ENCODE measurements around the gene LILRA5. TPM values are rescaled to one million over a fixed set of nuclear protein-coding genes. Genes with fewer than 3 reads are reported as not detected.

Gene LILRA5
- total RNA-seq, 1 experiment from 2014 or later, result not detected

DNA sequence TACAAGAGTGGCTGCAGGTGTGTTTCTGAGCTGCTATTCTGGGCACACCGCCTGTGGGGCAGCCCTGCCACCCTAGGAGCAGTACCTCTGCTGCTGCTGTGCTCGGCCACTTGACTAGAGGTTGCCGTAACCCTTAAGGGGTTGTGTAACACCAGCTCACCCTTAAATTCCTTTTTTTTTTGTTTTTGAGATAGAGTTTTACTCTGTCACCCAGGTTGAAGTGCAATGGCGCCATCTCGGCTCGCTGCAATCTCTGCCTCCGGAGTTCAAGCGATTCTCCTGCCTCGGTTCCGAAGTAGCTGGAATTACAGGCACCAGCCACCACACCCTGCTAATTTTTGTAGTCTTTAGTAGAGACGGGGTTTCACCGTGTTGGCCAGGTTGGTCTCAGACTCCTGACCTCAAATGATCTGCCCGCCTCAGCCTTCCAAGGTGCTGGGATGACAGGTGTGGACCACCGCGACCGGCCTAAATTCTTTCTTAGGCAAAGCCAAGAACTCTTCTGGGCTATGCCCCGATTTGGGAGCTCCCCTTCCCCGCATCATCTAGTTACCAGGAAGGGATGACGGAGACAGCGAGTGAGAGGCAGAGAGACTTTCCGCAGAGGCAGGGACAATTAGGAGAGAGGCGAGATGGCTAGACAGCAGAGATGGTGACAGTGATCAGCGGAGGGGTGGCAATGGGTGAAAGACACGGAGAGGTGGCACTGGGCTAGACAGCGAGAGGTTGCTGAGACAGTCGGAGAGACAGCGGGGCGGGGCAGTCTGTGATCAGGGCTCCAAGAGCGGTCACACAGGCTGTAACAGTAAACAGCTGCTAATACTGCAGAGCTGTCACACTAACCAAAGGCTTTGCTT lies 4.4 kb upstream of the LILRA5 start:
- DNase-seq (ENCODE audit: low spot score) (no peak), ATAC-seq (peak; percentile 40)
- Mint-ChIP-seq H3K27me3 (ENCODE audit: low read depth) (peaks cover 27% of the 10 kb centered on the region), H3K36me3 (peaks cover 18% of the 10 kb centered on the region), H3K4me1 (peaks cover 12% of the 10 kb centered on the region), H3K9me3 (peaks cover 30% of the 10 kb centered on the region), H3K27ac (peak overlapping the region; percentile 81), H3K4me3 (no peak overlapping the region)
- TF ChIP-seq PRRX2 (CRISPR knock-in tag; IDR thresholded peaks at IDR 0.05), result 0 out of 2 replicates have a peak, but pooled peaks have one; percentile 35
- peak; percentile 55; the same call in 1 of the 2 replicates for TF ChIP-seq ZNF671 (CRISPR knock-in tag; IDR thresholded peaks at IDR 0.05)
- TF ChIP-seq, protein P1, sequence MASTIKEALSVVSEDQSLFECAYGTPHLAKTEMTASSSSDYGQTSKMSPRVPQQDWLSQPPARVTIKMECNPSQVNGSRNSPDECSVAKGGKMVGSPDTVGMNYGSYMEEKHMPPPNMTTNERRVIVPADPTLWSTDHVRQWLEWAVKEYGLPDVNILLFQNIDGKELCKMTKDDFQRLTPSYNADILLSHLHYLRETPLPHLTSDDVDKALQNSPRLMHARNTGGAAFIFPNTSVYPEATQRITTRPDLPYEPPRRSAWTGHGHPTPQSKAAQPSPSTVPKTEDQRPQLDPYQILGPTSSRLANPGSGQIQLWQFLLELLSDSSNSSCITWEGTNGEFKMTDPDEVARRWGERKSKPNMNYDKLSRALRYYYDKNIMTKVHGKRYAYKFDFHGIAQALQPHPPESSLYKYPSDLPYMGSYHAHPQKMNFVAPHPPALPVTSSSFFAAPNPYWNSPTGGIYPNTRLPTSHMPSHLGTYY (CRISPR knock-in tag; IDR thresholded peaks at IDR 0.05), result peak; percentile 88; the same call in 1 of the 2 replicates
- TF ChIP-seq, protein P2, sequence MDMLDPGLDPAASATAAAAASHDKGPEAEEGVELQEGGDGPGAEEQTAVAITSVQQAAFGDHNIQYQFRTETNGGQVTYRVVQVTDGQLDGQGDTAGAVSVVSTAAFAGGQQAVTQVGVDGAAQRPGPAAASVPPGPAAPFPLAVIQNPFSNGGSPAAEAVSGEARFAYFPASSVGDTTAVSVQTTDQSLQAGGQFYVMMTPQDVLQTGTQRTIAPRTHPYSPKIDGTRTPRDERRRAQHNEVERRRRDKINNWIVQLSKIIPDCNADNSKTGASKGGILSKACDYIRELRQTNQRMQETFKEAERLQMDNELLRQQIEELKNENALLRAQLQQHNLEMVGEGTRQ (CRISPR knock-in tag; IDR thresholded peaks at IDR 0.05), result no peak
- TF ChIP-seq EMX1 (CRISPR knock-in tag; IDR thresholded peaks at IDR 0.05), result peak; percentile 75; the same call in 1 of the 2 replicates
- no peak for TF ChIP-seq MXD4 (CRISPR knock-in tag; IDR thresholded peaks at IDR 0.05; ENCODE audit: borderline replicate concordance)
- TF ChIP-seq FOXP1 (CRISPR knock-in tag; IDR thresholded peaks at IDR 0.05; ENCODE audit: borderline replicate concordance), result 0 out of 2 replicates have a peak, but pooled peaks have one; percentile 30
- TF ChIP-seq, protein P3, sequence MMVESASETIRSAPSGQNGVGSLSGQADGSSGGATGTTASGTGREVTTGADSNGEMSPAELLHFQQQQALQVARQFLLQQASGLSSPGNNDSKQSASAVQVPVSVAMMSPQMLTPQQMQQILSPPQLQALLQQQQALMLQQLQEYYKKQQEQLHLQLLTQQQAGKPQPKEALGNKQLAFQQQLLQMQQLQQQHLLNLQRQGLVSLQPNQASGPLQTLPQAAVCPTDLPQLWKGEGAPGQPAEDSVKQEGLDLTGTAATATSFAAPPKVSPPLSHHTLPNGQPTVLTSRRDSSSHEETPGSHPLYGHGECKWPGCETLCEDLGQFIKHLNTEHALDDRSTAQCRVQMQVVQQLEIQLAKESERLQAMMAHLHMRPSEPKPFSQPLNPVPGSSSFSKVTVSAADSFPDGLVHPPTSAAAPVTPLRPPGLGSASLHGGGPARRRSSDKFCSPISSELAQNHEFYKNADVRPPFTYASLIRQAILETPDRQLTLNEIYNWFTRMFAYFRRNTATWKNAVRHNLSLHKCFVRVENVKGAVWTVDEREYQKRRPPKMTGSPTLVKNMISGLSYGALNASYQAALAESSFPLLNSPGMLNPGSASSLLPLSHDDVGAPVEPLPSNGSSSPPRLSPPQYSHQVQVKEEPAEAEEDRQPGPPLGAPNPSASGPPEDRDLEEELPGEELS (CRISPR knock-in tag; IDR thresholded peaks at IDR 0.05), result no peak
- TF ChIP-seq ZNF219 (CRISPR knock-in tag; IDR thresholded peaks at IDR 0.05; ENCODE audit: borderline replicate concordance), result no peak
- TF ChIP-seq GTF2I (CRISPR knock-in tag; conservative IDR thresholded peaks at IDR 0.05), result no peak
- TF ChIP-seq OVOL2 (CRISPR knock-in tag; IDR thresholded peaks at IDR 0.05; ENCODE audit: borderline replicate concordance), result no peak
- TF ChIP-seq, protein P4, sequence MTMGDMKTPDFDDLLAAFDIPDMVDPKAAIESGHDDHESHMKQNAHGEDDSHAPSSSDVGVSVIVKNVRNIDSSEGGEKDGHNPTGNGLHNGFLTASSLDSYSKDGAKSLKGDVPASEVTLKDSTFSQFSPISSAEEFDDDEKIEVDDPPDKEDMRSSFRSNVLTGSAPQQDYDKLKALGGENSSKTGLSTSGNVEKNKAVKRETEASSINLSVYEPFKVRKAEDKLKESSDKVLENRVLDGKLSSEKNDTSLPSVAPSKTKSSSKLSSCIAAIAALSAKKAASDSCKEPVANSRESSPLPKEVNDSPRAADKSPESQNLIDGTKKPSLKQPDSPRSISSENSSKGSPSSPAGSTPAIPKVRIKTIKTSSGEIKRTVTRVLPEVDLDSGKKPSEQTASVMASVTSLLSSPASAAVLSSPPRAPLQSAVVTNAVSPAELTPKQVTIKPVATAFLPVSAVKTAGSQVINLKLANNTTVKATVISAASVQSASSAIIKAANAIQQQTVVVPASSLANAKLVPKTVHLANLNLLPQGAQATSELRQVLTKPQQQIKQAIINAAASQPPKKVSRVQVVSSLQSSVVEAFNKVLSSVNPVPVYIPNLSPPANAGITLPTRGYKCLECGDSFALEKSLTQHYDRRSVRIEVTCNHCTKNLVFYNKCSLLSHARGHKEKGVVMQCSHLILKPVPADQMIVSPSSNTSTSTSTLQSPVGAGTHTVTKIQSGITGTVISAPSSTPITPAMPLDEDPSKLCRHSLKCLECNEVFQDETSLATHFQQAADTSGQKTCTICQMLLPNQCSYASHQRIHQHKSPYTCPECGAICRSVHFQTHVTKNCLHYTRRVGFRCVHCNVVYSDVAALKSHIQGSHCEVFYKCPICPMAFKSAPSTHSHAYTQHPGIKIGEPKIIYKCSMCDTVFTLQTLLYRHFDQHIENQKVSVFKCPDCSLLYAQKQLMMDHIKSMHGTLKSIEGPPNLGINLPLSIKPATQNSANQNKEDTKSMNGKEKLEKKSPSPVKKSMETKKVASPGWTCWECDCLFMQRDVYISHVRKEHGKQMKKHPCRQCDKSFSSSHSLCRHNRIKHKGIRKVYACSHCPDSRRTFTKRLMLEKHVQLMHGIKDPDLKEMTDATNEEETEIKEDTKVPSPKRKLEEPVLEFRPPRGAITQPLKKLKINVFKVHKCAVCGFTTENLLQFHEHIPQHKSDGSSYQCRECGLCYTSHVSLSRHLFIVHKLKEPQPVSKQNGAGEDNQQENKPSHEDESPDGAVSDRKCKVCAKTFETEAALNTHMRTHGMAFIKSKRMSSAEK (CRISPR knock-in tag; IDR thresholded peaks at IDR 0.05; ENCODE audit: borderline replicate concordance), result 0 out of 2 replicates have a peak, but pooled peaks have one; percentile 70
- TF ChIP-seq JUN (CRISPR knock-in tag; IDR thresholded peaks at IDR 0.05), result no peak
- TF ChIP-seq, protein P5, sequence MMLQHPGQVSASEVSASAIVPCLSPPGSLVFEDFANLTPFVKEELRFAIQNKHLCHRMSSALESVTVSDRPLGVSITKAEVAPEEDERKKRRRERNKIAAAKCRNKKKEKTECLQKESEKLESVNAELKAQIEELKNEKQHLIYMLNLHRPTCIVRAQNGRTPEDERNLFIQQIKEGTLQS (CRISPR knock-in tag; conservative IDR thresholded peaks at IDR 0.05), result no peak
- TF ChIP-seq, protein P6, sequence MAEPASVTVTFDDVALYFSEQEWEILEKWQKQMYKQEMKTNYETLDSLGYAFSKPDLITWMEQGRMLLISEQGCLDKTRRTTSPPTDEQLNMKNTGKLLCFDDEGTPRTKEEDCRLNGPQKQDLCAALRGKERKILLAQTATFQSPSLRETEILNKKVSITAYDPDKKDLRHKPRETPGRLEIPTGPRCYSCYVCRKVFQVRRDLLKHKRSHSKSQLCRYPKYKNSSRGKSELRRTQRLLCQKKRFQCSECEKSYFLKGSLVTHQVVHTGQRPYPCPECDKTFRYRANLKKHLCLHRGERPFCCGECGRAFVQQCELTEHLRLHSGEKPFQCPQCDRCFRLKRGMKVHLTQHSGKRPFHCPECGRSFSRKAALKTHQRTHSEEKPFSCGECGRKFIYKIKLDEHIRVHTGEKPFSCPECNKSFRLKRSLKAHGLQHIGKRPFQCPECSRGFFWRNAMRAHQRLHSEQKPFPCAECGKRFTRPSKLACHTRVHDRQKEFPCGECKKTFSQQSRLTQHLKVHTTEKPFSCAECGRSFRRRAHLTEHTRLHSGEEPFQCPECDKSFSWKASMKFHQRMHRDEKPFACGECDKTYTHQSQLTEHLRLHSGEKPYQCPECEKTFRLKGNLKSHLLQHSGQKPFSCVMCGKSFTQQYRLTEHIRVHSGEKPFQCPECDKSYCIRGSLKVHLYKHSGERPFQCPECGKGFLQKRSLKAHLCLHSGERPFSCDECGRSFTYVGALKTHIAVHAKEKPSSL (CRISPR knock-in tag; conservative IDR thresholded peaks at IDR 0.05), result no peak
- no peak for TF ChIP-seq TCF7 (CRISPR knock-in tag; IDR thresholded peaks at IDR 0.05; ENCODE audit: low read depth)
- TF ChIP-seq, protein P7, sequence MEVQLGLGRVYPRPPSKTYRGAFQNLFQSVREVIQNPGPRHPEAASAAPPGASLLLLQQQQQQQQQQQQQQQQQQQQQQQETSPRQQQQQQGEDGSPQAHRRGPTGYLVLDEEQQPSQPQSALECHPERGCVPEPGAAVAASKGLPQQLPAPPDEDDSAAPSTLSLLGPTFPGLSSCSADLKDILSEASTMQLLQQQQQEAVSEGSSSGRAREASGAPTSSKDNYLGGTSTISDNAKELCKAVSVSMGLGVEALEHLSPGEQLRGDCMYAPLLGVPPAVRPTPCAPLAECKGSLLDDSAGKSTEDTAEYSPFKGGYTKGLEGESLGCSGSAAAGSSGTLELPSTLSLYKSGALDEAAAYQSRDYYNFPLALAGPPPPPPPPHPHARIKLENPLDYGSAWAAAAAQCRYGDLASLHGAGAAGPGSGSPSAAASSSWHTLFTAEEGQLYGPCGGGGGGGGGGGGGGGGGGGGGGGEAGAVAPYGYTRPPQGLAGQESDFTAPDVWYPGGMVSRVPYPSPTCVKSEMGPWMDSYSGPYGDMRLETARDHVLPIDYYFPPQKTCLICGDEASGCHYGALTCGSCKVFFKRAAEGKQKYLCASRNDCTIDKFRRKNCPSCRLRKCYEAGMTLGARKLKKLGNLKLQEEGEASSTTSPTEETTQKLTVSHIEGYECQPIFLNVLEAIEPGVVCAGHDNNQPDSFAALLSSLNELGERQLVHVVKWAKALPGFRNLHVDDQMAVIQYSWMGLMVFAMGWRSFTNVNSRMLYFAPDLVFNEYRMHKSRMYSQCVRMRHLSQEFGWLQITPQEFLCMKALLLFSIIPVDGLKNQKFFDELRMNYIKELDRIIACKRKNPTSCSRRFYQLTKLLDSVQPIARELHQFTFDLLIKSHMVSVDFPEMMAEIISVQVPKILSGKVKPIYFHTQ (CRISPR knock-in tag; IDR thresholded peaks at IDR 0.05), result peak; percentile 75; the same call in 1 of the 2 replicates
- peak; percentile 58; the same call in 1 of the 2 replicates for TF ChIP-seq NFATC4 (CRISPR knock-in tag; IDR thresholded peaks at IDR 0.05)
- CTCF ChIA-PET, result interaction anchor here (0.5 to 3.6 kb wide), 13 partner anchors 8 to 405 kb away, joined by 3 to 36 read pairs (median 5); partner anchors contain the start of gene MBOAT7
- POLR2A ChIA-PET, result interaction anchor here (0.5 to 1.7 kb wide), 7 partner anchors 62 to 1076 kb away, joined by 3 to 9 read pairs (median 4); partner anchors contain the start of genes MBOAT7 and TSEN34

Data from WTC11 (cell line).